Caco-2 (cell line): ENCODE results near the gene ERC2. TPM values are rescaled to one million over a fixed set of nuclear protein-coding genes. Genes with fewer than 3 reads are reported as not detected.

Experiments used
- BruUV-seq: library from RNA; stranded (reverse); fragments of 400-500 nt; replicated peaks from 2 replicates; lab custom pipeline; 2021; lab: Mats Ljungman, UMichigan
- CTCF ChIA-PET: fragments of 300-600 bp; sonication (Branson Sonifier 250); formaldehyde crosslinking; loops from one replicate; lab custom pipeline; 2022; ENCODE audit warnings: antibody characterized with exemption; lab: Charles Lee
- POLR2A ChIA-PET: fragments of 300-600 bp; sonication (Branson Sonifier 250); formaldehyde crosslinking; loops from one replicate; lab custom pipeline; 2022; ENCODE audit warnings: antibody characterized with exemption; lab: Charles Lee
- DNase-seq, 2 experiments: peaks; one replicate each; pipeline versions ENCODE4 v3.0.0 to v3.0.0-alpha.2; 2020 to 2022
- H3K27me3 ChIP-seq: replicated peaks from 2 replicates; pipeline ENCODE4 v1.6.0; 2011; ENCODE audit warnings: low read length; ENCODE audit not compliant: control insufficient read depth, insufficient read depth
- H3K36me3 ChIP-seq: 2 replicates; pipeline ENCODE4 v1.5.1; 2011; ENCODE audit warnings: low read length; ENCODE audit not compliant: control insufficient read depth, insufficient read depth
- H3K4me1 ChIP-seq: fragments of 250-450 bp; sonication (Bioruptor Pico); 2 replicates; pipeline ENCODE4 v1.5.1; 2020; ENCODE audit warnings: mild to moderate bottlenecking
- H3K4me3 ChIP-seq: 2 replicates; pipeline ENCODE4 v1.5.1; 2011; ENCODE audit warnings: low read depth, mild to moderate bottlenecking, control low read depth, low read length
- H3K9me3 ChIP-seq: fragments of 250-450 bp; sonication (Bioruptor Pico); 2 replicates; pipeline ENCODE4 v1.5.1; 2020; ENCODE audit warnings: mild to moderate bottlenecking, moderate library complexity
- H3K27ac Mint-ChIP-seq: one replicate; pipeline ENCODE4 v1.8.0; 2022; ENCODE audit warnings: mixed read lengths; ENCODE audit not compliant: unreplicated experiment
- H3K27me3 Mint-ChIP-seq: one replicate; pipeline ENCODE4 v1.8.0; 2022; ENCODE audit warnings: mixed read lengths; ENCODE audit not compliant: insufficient read depth, unreplicated experiment
- H3K36me3 Mint-ChIP-seq: one replicate; pipeline ENCODE4 v1.8.0; 2022; ENCODE audit warnings: mild to moderate bottlenecking, mixed read lengths; ENCODE audit not compliant: insufficient read depth, unreplicated experiment
- H3K4me1 Mint-ChIP-seq: one replicate; pipeline ENCODE4 v1.8.0; 2022; ENCODE audit warnings: low read depth, mixed read lengths; ENCODE audit not compliant: unreplicated experiment
- H3K4me3 Mint-ChIP-seq: one replicate; pipeline ENCODE4 v1.8.0; 2022; ENCODE audit warnings: mild to moderate bottlenecking, moderate library complexity, mixed read lengths; ENCODE audit not compliant: unreplicated experiment
- H3K9me3 Mint-ChIP-seq: one replicate; pipeline ENCODE4 v1.8.0; 2022; ENCODE audit warnings: mixed read lengths; ENCODE audit not compliant: unreplicated experiment
- intact Hi-C: fragments of 100-400 bp; cut with micrococcal nuclease; formaldehyde crosslinking; loops from one replicate; pipeline ENCODE4 v1.10.0; 2022; ENCODE audit not compliant: unreplicated experiment
- total RNA-seq: library from RNA; stranded (reverse); gene quantifications from 2 replicates; pipeline ENCODE4 v1.2.3, GENCODE V29; 2022
- TF ChIP-seq, protein P1 (sequence below), 2 experiments: fragments of 200-600 bp in 1 of 2; IDR thresholded peaks; 1 replicate in 1 of 2; 2 replicates in 1 of 2; pipeline versions ENCODE4 v1.5.1 to v1.8.0; 2011 to 2022; ENCODE audit warnings: antibody characterized with exemption in 1 of 2, control low read depth in 1 of 2, inconsistent platforms in 1 of 2, low read depth in 1 of 2, low read length in 1 of 2, mild to moderate bottlenecking in 1 of 2, moderate library complexity in 1 of 2; ENCODE audit not compliant: insufficient read depth in 1 of 2, severe bottlenecking in 1 of 2, unreplicated experiment in 1 of 2

ERC2 gene
- total RNA-seq, 1 experiment from 2014 or later, result 0.54 TPM

GRCh38 chr3:56118968-56119367, 349.3 kb downstream of the ERC2 start:
- POLR2A ChIA-PET, result no interaction called here

DNA sequence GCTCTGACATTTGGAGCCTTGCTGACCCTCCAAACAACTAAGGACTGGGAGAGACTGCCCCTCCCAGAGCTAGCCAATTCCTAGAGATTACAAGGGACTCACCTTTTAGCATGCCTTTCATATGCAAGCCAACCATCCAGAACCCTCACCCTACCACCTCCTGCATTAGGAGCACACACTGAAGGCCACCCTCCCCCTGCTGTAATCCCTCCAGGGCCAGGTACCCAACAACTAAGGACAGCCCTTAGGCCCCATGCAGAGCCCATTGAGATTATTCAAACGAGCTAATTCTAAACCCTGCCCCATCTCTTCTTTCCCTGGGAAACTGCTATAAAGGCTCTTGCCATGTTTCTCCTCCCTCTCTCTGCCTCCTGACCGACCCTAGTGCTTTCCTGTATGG, 352.6 kb downstream of the ERC2 start:
- ChIA-PET CTCF (no interaction called here), POLR2A (no interaction called here)
- H3K36me3 ChIP-seq, result no peaks in the 10 kb centered on the region
- H3K9me3 ChIP-seq, result peaks cover 7% of the 10 kb centered on the region; the same call in 1 of the 2 replicates
- no peaks in the 10 kb centered on the region for H3K36me3 Mint-ChIP-seq
- H3K4me3 ChIP-seq, result no peak overlapping the region
- DNase-seq, result no peak
- no peak overlapping the region for H3K4me3 Mint-ChIP-seq
- peaks cover 8% of the 10 kb centered on the region for H3K4me1 Mint-ChIP-seq
- peaks cover 40% of the 10 kb centered on the region for H3K9me3 Mint-ChIP-seq
- intact Hi-C loops, result no loop called here
- H3K27ac Mint-ChIP-seq, result no peak overlapping the region
- BruUV-seq, result no TSS peak
- no peaks in the 10 kb centered on the region for H3K27me3 ChIP-seq
- H3K4me1 ChIP-seq, result no peaks in the 10 kb centered on the region
- no peaks in the 10 kb centered on the region for H3K27me3 Mint-ChIP-seq
- TF ChIP-seq, protein P1, sequence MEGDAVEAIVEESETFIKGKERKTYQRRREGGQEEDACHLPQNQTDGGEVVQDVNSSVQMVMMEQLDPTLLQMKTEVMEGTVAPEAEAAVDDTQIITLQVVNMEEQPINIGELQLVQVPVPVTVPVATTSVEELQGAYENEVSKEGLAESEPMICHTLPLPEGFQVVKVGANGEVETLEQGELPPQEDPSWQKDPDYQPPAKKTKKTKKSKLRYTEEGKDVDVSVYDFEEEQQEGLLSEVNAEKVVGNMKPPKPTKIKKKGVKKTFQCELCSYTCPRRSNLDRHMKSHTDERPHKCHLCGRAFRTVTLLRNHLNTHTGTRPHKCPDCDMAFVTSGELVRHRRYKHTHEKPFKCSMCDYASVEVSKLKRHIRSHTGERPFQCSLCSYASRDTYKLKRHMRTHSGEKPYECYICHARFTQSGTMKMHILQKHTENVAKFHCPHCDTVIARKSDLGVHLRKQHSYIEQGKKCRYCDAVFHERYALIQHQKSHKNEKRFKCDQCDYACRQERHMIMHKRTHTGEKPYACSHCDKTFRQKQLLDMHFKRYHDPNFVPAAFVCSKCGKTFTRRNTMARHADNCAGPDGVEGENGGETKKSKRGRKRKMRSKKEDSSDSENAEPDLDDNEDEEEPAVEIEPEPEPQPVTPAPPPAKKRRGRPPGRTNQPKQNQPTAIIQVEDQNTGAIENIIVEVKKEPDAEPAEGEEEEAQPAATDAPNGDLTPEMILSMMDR (IDR thresholded peaks at IDR 0.05; ENCODE audit: insufficient read depth in 1 of 2, low read depth in 1 of 2, low read length in 1 of 2, severe bottlenecking in 1 of 2, unreplicated experiment in 1 of 2), result no peak

More at GRCh38 chr3:56118968-56119367, 349.3 kb downstream of the ERC2 start:
- Mint-ChIP-seq H3K4me1 (no peaks in the 10 kb centered on the region), H3K27ac (no peak overlapping the region), H3K4me3 (no peak overlapping the region), H3K9me3 (peaks cover 38% of the 10 kb centered on the region), H3K36me3 (no peaks in the 10 kb centered on the region), H3K27me3 (no peaks in the 10 kb centered on the region)
- Histone ChIP-seq H3K27me3 (no peaks in the 10 kb centered on the region), H3K9me3 (peaks cover 7% of the 10 kb centered on the region), H3K4me1 (no peaks in the 10 kb centered on the region), H3K4me3 (no peak overlapping the region), H3K36me3 (no peaks in the 10 kb centered on the region)
- BruUV-seq, result no TSS peak
- no peak for DNase-seq
- CTCF ChIA-PET, result no interaction called here
- intact Hi-C loops, result no loop called here
- TF ChIP-seq, protein P1 (IDR thresholded peaks at IDR 0.05; ENCODE audit: insufficient read depth in 1 of 2, low read depth in 1 of 2, low read length in 1 of 2, severe bottlenecking in 1 of 2, unreplicated experiment in 1 of 2), result no peak

DNA sequence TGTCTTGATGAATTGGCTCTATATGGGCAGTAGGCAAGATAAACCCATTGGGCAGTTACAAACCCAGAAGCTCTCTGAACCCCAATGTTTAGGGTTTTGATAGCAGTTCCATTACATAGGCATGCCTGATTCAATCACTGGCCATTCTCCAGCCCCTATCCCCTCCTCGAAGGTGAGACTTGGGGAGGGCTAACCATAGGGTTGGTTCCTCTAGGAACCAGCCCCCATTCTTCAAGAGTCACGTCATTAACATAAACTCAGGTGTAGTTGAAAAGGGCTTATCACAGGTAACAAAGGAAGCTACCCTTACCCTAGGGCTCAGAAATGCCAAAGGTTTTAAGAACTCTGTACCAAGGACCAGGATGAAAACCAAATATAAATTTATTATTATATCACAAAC, 353.1 kb downstream of the ERC2 start:
- intact Hi-C loops, result no loop called here
- H3K4me1 Mint-ChIP-seq, result peaks cover 8% of the 10 kb centered on the region
- Histone ChIP-seq H3K9me3 (peaks cover 7% of the 10 kb centered on the region; the same call in 1 of the 2 replicates), H3K36me3 (no peaks in the 10 kb centered on the region), H3K4me1 (no peaks in the 10 kb centered on the region), H3K27me3 (no peaks in the 10 kb centered on the region), H3K4me3 (no peak overlapping the region)
- POLR2A ChIA-PET, result no interaction called here
- no peak overlapping the region for H3K27ac Mint-ChIP-seq
- TF ChIP-seq, protein P1 (IDR thresholded peaks at IDR 0.05; ENCODE audit: insufficient read depth in 1 of 2, low read depth in 1 of 2, low read length in 1 of 2, severe bottlenecking in 1 of 2, unreplicated experiment in 1 of 2), result no peak
- CTCF ChIA-PET, result no interaction called here
- BruUV-seq, result no TSS peak
- peaks cover 40% of the 10 kb centered on the region for H3K9me3 Mint-ChIP-seq
- H3K27me3 Mint-ChIP-seq, result no peaks in the 10 kb centered on the region
- DNase-seq, result no peak
- H3K36me3 Mint-ChIP-seq, result no peaks in the 10 kb centered on the region
- no peak overlapping the region for H3K4me3 Mint-ChIP-seq
